NCI-H1092 treated with DMSO at 0.1 percent for 48 hours (cell line): ENCODE measurements around the gene SDE2.
"Not testable (repeated sequence)": the region's sequence is repeated elsewhere in the genome, so short reads cannot be mapped to it uniquely, and the experiment has no call there.

Experiments used
- DNase-seq: peaks from one replicate; lab custom pipeline; 2025; lab: John Stamatoyannopoulos, UW

The SDE2 gene

DNA sequence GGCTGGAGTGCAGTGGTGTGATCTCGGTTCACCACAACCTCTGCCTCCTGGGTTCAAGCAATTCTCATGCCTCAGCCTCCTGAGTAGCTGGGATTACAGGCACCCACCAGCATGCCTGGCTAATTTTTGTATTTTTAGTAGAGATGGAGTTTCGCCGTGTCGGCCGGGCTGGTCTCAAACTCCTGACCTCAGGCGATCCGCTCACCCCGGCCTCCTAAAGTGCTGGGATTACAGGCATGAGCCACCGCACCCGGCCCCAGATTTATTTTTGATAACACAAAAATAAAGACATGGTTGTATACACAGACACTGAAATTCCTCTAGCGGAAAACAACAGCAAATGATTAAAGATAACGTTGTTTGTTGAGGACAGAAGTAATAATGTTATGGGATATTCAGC, 24.0 kb downstream of the SDE2 start:
- DNase-seq = not testable (repeated sequence)

DNA sequence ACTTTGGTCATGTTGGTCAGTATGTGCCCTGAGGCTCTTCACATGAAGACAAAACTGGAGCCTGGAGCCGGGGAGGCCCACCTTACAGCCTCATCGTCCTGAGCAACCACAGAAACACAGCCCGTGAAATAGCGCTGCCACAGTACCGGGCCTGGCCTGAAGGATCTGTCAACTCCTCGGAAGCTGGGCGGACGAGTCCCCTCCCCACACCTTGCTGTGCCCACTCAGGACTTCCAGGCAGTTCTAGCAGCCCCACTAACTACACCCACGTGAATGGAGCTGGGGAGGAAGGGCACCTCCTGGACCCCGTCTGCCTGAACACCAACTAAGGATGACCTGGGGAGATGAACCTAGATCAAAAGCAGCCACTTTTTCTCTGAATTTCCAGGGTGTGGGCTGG, 24.7 kb downstream of the SDE2 start:
- DNase-seq = no peak

DNA sequence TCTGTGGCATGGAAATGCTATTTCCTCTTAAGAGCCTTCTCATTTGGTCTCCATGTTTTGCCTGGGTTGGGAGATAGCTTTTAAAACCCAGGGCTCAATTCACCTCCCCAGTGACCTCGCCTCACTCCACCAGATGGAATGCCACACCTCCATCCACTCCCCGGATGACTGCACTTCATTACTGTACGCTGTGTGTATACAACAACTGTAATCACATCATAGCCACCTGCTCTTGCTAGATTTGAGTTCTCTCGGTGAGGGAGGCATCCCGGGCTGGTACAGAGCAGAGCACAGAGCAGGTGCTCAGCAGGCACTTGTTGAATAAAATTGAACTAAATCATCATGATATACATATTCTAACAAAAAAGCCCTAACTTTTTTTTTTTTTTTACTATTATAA, 26.0 kb downstream of the SDE2 start:
- DNase-seq = peak; percentile 65

DNA sequence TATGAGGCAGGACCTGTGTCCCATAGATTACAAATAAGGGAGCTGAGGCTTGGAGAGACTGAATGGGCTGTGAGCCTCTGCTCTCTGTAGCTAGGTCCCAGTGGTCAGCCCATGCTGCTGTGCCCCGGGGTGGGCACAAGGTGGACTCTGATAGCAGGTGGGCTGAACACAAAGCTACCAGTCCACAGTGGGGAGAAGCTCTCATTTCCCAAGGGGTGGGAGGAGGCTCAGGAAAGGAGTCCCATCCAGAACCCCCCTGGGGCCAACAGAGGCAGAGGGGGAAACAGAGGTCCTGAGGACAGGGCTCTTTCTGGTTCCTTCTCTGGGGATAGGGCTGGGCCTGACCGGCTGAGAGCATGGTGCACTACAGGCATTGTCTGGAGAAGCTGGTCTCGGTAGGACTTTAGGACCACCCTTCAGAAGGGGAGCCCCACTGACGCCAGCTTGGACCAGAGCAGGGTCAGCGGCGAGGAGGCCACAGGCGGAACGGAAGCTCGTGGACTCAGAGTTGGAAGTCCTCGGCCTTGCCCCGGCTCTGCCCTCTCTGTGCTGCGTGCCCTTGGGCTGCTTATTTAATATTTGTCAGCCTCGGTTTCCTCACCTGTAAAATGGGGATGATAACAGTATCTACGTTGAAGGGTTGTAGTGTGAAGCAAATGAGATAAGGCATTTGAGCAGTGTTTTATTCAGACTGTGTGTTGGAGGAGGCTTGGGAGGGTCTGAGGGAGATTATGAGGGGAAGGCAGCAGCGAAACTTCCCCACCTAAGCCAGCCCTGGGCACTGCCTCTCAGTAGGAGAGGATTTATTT, 26.6 kb downstream of the SDE2 start:
- DNase-seq = no peak

DNA sequence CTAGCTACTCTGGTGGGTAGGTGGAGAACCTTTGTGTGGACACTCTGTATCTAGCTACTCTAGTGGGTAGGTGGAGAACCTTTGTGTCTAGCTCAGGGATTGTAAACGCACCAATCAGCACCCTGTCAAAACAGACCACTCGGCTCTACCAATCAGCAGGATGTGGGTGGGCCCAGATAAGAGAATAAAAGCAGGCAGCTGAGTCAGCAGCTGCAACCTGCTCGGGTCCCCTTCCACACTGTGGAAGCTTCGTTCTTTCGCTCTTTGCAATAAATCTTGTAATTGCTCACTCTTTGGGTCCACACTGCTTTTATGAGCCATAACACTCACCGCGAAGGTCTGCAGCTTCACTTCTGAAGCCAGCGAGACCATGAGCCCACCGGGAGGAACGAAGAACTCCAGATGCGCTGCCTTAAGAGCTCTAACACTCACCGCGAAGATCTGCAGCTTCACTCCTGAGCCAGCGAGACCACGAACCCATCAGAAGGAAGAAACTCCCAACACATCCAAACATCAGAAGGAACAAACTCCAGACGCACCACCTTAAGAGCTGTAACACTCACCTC, 28.5 kb downstream of the SDE2 start:
- DNase-seq = not testable (repeated sequence)

DNA sequence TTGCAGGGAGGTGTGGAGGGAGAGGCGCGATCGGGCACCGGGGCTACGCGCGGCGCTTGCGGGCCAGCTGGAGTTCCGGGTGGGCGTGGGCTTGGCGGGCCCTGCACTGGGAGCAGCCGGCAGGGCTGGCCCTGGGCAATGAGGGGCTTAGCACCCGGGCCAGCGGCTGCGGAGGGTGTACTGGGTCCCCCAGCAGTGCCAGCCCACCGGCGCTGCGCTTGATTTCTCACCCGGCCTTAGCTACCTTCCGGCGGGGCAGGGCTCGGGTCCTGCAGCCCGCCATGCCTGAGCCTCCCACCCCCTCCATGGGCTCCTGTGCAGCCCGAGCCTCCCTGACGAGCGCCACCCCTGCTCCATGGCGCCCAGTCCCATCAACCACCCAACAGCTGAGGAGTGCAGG, 29.4 kb downstream of the SDE2 start:
- not testable (repeated sequence) for DNase-seq

DNA sequence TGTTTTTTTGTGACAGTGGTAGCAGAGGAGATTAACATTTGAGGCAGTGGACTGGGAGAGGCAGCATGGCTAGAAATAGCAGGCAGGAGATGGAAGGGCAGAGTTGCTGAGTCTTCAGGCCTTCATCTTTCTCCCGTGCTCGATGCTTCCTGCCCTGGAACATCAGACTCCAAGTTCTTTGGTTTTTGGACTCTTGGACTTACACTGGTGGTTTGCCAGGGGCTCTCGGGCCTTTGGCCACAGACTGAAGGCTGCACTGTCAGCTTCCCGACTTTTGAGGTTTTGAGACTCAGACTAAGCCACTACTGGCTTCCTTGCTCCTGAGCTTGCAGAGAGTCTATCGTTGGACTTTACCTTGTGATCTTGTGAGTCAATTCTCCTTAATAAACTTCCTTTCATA, 33.9 kb downstream of the SDE2 start:
- DNase-seq = no peak

DNA sequence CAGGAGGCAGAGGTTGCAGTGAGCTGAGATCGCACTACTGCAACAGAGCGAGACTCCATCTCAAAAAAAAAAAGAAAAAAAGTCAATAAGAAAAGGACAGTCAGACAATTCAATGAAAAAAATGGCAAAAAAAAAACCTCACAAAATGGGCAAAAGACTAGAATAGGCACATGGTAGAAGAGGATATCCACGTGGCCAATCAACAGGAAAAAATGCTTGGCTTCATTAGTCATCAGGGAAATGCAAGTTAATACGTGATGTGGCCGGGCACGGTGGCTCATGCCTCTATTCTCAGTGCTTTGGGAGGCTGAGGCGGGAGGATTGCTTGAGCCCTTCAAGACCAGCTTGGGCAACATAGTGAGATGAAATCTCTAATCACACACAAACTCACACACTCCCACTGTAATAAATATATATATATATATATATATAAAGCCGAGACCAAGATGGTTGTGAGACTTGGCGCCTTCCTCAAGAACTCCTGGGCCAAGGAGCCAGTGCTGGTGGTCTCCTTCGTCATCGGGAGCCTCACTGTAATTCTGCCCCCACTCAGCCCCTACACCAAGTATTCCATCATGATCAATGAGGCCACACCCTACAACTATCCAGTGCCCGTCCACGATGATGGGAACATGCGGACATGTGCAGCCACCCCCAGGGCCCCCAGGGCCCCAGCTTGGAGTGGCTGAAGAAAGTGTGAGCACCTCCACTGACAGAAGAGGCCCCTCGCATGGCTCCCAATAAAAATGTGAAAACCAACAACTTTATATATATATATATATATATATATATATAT, 35.2 kb downstream of the SDE2 start:
- no peak for DNase-seq

DNA sequence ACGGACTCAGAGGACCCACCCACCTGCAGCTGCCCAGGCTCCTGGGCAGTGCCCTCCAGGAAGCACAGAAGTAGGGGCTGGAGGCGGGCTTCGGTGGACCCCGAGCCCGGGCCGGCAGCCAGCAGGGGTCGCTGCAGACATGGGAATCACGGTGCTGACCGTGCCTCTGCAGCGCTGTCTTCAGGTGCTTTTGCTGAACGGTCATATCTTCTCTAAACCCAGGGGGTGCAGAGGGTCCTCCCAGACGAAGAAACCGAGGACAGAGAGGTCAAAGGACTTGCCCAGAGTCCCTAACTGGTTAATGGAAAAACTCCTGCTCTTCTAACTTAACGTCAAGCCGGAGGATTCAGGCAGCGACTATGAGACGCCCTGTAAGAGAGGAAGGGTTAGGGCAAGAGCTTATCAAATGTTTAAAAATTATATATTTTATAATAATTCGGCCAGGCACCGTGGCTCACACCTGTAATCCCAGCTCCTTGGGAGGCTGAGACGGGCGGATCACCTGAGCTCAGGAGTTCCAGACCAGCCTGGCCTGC, 36.6 kb downstream of the SDE2 start:
- DNase-seq = peak; percentile 45

DNA sequence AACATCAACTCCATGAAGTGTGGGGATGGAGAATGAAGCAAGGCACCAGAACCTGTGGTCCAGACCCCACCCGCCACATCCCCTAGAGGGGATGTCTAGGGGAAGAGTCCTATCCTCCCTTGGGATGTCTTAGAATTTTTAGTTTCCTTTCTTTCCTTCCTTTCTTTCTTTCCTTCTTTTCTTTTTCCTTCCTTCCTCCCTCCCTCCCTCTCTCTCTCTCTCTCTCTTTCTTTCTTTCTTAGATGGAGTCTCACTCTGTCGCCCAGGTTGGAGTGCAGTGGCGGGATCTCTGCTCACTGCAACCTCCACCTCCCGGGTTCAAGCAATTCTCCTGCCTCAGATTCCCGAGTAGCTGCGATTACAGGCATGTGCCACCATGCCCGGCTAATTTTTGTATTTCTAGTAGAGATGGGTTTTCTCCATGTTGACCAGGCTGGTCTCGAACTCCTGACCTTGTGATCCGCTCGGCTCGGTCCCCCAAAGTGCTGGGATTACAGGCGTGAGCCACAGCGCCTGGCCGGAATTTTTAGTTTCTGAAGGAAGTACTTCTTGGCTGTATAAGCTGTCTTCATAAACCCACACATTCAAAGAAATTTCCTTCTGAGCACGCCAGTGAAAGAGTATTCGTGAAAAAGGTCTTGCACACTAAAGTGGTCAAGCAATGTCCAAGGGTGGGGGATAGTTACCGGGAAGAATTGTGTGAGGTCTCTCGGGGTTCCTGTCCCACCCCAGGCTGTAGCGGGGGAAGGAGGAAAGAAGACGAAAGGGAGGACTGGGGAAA, 37.3 kb downstream of the SDE2 start:
- DNase-seq = no peak

DNA sequence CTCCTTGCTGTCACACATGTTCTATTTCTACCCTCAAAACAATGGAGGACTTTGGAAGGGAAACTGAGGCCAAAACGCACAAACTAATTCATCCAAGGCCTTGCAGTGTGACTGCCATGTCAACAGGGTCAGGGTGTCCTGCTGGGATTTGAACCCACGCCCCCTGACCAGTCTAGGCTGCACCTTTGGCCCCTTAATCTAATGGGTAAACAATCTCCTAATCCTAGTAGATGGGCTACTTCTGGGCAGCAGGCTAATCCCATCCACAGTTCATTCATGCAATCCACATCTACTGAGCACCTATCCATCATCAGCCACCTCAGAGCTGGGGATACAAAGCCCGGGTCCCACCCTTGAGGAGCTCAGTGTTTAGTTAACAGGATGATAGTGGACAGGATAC, 41.1 kb downstream of the SDE2 start:
- no peak for DNase-seq

DNA sequence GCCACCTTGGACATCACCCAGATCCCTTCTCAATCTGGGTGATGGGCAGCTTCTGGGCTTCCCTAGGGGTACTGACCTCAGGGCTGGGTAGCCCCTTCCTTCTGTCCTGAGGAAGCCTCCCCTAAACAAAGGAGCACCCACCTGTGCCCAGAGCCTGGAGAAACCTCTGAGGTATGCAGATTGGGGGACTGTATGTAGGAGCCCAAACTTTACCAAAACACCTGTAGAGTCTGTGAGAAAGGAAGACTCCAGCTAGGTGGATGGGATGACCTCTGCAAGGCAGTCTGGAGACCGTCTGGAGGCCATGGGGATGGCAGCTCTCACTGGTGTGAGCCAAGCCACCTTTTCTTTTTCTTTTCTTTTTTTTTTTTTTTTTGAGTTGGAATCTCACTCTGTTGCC, 44.4 kb downstream of the SDE2 start:
- DNase-seq = no peak

DNA sequence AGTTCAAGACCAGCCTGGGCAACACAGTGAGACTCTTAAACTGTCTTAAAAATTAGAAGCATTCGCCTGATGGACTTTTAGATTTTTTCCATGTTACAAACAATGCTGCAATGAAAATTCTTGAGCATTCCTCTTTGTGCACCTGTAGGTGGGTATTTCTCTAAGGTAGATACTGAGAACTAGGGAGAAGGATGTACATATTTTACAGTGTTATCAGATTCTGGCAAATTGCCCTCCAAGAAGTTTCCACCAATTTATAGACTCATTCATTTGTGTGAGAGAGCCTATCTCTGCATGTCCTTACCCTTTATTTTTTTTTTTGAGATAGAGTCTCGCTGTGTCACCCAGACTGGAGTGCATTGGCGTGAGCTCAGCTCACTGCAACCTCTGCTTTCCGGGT, 45.8 kb downstream of the SDE2 start:
- DNase-seq = no peak

DNA sequence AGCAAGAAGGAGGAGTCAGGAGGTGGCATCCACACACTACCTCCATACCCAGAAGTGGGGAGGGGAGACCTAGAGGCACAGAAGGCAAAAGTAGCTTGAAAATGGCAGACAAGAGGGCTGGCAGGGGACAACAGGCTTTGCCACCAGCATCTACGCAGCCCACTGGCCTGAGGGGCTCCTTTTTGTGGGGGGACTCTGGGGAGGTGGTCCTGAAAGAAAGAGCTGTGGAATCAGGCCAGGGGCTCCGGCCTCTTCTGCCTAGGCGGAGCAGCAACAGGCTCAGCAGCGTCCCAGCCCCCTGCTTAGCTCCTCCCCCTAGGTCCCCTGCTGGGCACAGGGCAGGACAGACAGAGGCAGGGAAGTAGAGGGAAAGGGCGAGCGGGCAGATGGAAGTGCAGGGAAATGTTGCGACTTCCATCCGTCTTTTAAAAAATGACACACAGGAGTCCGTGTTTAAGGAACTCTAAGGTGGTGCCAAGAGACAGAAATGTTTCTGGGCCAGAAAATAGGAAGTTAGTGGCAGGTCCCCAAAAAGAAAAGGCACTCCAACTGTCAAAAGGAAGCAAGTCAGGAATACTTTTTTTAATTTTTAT, 48.1 kb downstream of the SDE2 start:
- DNase-seq = no peak

DNA sequence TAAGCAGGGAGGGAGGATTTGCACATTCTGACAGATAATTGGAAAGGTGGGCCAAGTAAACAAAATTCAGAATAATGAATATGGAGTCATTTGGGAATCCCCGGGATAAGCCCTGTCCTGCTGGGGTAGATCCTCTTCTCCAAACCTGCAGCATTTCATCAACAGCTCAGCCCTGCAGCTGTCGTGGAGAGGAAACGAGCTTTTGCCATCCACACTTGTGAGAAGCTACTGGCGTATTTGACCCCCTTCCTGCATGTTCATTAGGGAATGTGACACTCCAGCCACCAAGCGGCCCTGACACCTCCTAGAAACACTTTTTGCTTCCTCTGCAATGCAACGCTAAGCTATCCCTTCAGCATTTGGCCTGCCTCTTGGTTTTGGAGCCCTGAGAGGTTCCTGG, 50.1 kb downstream of the SDE2 start:
- no peak for DNase-seq

DNA sequence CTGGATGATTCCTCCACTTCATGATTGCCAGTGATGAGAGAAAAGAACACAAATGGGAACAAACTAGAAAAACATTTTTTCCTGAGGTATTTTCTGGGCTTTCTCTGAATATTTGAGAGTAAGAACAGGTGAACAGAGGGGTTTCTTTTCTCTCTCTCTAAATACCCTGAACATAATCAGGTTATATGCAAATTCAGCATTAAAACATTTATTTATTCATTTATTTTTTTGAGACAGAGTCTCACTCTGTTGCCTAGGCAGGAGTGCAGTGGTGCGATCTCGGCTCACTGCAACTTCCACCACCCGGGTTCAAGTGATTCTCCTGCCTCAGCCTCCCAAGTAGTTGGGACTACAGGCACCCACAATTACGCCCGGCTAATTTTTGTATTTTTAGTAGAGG, 52.3 kb downstream of the SDE2 start:
- no peak for DNase-seq

DNA sequence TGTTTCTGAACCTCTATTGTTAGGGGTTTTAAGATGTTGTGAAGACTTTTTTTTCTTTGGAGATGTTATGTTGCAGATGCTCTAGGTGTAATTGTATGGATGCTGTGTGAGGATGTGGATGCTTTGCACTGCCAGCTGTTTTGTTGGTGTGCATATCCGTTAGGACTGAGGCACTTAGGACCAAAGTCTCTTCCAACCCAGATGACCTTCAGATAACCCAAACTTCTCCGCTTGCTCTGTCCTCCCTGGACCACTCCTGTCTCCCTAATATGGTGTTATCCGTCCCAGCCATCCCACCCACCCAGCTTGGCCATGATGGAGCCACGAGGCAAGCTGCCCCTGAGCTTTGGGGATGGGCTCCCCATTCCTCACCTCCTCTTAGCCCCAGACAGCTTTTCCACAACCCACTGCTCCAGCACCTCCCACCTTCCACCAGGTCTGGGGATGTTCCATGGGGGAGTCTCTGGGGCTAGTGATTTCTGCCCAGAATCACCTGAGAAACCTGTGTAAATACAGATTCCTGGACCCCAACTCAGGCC, 53.0 kb downstream of the SDE2 start:
- no peak for DNase-seq

DNA sequence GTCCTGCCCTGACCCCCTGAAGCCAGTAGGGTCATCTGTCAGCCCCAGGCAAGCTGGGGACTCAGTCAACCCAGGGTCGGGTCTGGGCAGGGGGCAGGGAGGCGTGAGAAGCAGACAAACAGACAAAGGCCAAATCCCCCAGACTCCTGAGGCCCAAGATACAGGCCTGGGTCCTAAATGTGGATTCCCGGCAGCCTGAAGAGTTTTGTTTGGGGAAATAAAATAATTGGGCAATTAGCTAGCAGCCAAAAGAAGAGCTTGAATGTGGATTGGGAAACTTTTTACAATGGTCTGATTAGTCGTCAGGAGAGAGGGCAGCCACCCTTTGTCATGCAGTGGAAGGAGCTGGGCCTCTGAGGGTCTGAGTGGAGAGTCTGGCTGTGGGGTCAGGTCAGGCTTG, 53.6 kb downstream of the SDE2 start:
- DNase-seq = no peak

DNA sequence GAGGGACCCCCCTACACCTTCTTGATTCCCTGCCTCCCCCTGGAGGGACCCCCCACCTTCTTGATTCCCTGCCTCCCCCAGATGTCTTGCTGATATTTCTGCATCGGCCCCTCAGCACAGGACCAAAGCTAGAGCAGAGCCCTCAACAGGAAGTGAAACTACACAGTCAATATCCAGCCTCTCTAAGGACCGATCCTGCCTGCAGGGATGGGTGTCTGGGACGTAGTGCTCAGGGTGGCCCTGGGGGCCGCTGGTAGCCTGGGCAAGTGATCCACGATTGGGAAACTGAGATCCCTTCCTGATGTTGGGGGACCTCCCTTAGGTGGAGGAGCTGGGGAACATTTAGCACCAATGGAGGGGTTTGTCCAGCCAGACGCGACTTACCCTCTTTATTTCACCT, 54.2 kb downstream of the SDE2 start:
- DNase-seq = no peak

DNA sequence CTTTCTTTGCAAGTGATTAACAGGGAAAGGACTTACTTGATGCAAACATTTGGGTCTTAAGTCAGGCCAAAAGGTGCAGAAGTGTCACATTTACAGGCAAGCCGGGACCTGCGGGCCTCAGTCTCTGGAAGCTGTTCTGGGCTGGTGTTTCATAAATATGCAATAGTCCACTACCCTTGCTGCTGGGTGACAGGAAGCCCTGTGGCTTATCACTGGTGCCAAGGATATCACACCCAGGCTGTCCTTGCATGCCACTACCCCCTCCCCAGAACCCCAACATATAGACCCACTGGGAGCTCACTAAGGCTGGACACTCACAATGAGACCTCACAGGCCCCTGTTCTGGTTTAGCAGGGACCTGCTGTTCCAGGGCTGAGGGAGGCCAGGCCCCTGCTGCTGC, 54.8 kb downstream of the SDE2 start:
- no peak for DNase-seq

DNA sequence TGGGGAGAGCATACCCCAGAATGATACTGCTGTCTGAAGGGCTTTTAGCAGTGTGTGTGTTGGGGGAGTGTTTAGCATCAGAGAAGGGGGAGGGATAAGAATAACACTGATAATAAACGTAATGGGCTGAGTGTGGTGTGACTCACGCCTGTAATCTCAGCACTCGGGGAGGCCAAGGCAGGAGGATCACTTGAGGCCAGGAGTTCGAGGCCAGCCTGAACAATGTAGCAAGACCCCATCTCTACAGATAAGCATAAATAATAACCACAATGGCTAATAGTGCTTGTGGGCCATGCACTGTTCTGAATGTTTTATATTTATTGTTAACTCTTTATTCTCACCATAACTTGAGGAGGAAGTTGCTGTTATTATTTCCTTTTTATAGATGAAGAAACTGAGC, 55.6 kb downstream of the SDE2 start:
- no peak for DNase-seq
